ENCODE measurements around the gene NAE1. TPM values are rescaled to one million over a fixed set of nuclear protein-coding genes. Genes with fewer than 3 reads are reported as not detected.

NAE1 gene
- total RNA-seq, 1 donor from 2014 or later = 65.0 TPM

DNA sequence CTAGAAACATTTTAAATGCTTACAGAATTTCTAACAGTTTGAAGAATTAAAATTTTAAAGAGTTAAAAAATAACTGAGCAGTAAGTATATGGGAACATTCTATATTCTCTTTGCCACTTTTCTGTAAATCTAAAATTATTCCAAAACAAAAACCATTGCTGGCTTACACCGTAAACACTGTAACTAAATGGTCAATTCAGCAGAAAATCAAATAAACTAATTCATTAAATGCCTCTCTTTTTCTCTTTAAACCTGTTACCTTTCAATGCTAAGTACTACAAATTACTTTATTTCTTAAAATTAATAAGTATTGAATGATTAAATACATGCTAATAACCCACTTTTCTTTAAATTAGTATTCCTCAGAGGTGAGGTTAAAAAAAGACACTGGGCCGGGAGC lies 43.3 kb downstream of the NAE1 start:
- peaks cover 20% of the 10 kb centered on the region for H3K27me3 Mint-ChIP-seq (ENCODE audit: unreplicated experiment)
- no peaks in the 10 kb centered on the region for H3K4me1 Mint-ChIP-seq (ENCODE audit: unreplicated experiment)
- peaks cover 4% of the 10 kb centered on the region for H3K9me3 Mint-ChIP-seq (ENCODE audit: unreplicated experiment)
- no peak overlapping the region for H3K4me3 Mint-ChIP-seq (ENCODE audit: unreplicated experiment)
- no peak overlapping the region for H3K27ac Mint-ChIP-seq (ENCODE audit: unreplicated experiment)
- no peaks in the 10 kb centered on the region for H3K36me3 Mint-ChIP-seq (ENCODE audit: unreplicated experiment)
- DNase-seq (ENCODE audit: extremely low spot score, unreplicated experiment) = no peak
- TF ChIP-seq CTCF (IDR thresholded peaks at IDR 0.05) = no peak

DNA sequence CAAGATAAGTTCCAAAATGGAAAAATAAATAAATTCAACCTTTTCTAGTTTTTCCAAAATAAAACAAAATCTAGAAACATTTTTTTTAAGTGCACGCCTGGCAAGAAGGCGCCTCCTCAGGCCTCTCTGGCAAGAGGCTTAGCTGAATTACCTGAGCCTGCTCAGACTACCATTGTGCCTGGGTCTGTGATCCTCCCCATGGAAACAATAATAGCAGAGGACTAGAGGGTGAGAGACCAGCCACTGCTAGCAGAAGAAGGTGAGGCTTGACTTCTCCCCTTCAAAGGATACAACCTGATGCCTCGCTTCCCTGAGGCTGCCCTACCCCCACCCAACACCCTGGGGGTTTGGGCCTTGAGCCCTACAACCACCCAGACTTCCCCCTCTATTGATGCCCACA lies 44.2 kb downstream of the NAE1 start:
- peaks cover 4% of the 10 kb centered on the region for H3K9me3 Mint-ChIP-seq (ENCODE audit: unreplicated experiment)
- TF ChIP-seq CTCF (IDR thresholded peaks at IDR 0.05) = no peak
- H3K4me1 Mint-ChIP-seq (ENCODE audit: unreplicated experiment) = no peaks in the 10 kb centered on the region
- H3K27ac Mint-ChIP-seq (ENCODE audit: unreplicated experiment) = no peak overlapping the region
- H3K36me3 Mint-ChIP-seq (ENCODE audit: unreplicated experiment) = no peaks in the 10 kb centered on the region
- H3K27me3 Mint-ChIP-seq (ENCODE audit: unreplicated experiment) = peaks cover 16% of the 10 kb centered on the region
- H3K4me3 Mint-ChIP-seq (ENCODE audit: unreplicated experiment) = no peak overlapping the region
- no peak for DNase-seq (ENCODE audit: extremely low spot score, unreplicated experiment)

GRCh38 chr16:66776457-66776856 lies 54.3 kb downstream of the NAE1 start:
- no peaks in the 10 kb centered on the region for H3K9me3 Mint-ChIP-seq (ENCODE audit: unreplicated experiment)
- peaks cover 3% of the 10 kb centered on the region for H3K36me3 Mint-ChIP-seq (ENCODE audit: unreplicated experiment)
- no peak for TF ChIP-seq CTCF (IDR thresholded peaks at IDR 0.05)
- no peak overlapping the region for H3K4me3 Mint-ChIP-seq (ENCODE audit: unreplicated experiment)
- no peaks in the 10 kb centered on the region for H3K27me3 Mint-ChIP-seq (ENCODE audit: unreplicated experiment)
- no peak for DNase-seq (ENCODE audit: extremely low spot score, unreplicated experiment)
- no peak overlapping the region for H3K27ac Mint-ChIP-seq (ENCODE audit: unreplicated experiment)
- no peaks in the 10 kb centered on the region for H3K4me1 Mint-ChIP-seq (ENCODE audit: unreplicated experiment)

GRCh38 chr16:66774981-66775380 lies 55.8 kb downstream of the NAE1 start:
- H3K4me1 Mint-ChIP-seq (ENCODE audit: unreplicated experiment) = no peaks in the 10 kb centered on the region
- H3K4me3 Mint-ChIP-seq (ENCODE audit: unreplicated experiment) = no peak overlapping the region
- H3K27ac Mint-ChIP-seq (ENCODE audit: unreplicated experiment) = no peak overlapping the region
- DNase-seq (ENCODE audit: extremely low spot score, unreplicated experiment) = no peak
- H3K9me3 Mint-ChIP-seq (ENCODE audit: unreplicated experiment) = no peaks in the 10 kb centered on the region
- TF ChIP-seq CTCF (IDR thresholded peaks at IDR 0.05) = no peak
- peaks cover 3% of the 10 kb centered on the region for H3K36me3 Mint-ChIP-seq (ENCODE audit: unreplicated experiment)
- H3K27me3 Mint-ChIP-seq (ENCODE audit: unreplicated experiment) = no peaks in the 10 kb centered on the region

- no peak for DNase-seq (ENCODE audit: extremely low spot score, unreplicated experiment)
- no peaks in the 10 kb centered on the region for H3K4me1 Mint-ChIP-seq (ENCODE audit: unreplicated experiment)
- no peak for TF ChIP-seq CTCF (IDR thresholded peaks at IDR 0.05)
- peaks cover 38% of the 10 kb centered on the region for H3K27me3 Mint-ChIP-seq (ENCODE audit: unreplicated experiment)
- H3K4me3 Mint-ChIP-seq (ENCODE audit: unreplicated experiment) = no peak overlapping the region
- H3K9me3 Mint-ChIP-seq (ENCODE audit: unreplicated experiment) = no peaks in the 10 kb centered on the region
- H3K36me3 Mint-ChIP-seq (ENCODE audit: unreplicated experiment) = peaks cover 1% of the 10 kb centered on the region
- H3K27ac Mint-ChIP-seq (ENCODE audit: unreplicated experiment) = no peak overlapping the region
Measured at GRCh38 chr16:66758086-66758485, 72.7 kb downstream of the NAE1 start.

Measured in osteocyte (in vitro differentiated cells).